Naive B cell (primary cell): Measurements from ENCODE around the gene HDHD5. TPM values are rescaled to one million over a fixed set of nuclear protein-coding genes. Genes with fewer than 3 reads are reported as not detected.

Experiments
- ATAC-seq, 2 donors: fragments of 150-1000 bp; cut with Tn5 transposase; 2 replicates each; pipeline ENCODE4 v1.10.0; 2021; ENCODE audit warnings: low read depth in 2 of 2, mild to moderate bottlenecking in 2 of 2, moderate library complexity in 2 of 2
- DNase-seq: peaks from one replicate; pipeline ENCODE4 v3.0.0; 2022
- H3K27ac Mint-ChIP-seq, 6 donors: one replicate each; pipeline ENCODE4 v1.8.0; 2020 to 2022; ENCODE audit warnings: mild to moderate bottlenecking in 6 of 6, mixed read lengths in 6 of 6, moderate library complexity in 5 of 6, inconsistent platforms in 2 of 6
- H3K27me3 Mint-ChIP-seq, 3 donors: one replicate each; pipeline ENCODE4 v1.8.0; 2021 to 2022; ENCODE audit warnings: mixed read lengths in 3 of 3, mild to moderate bottlenecking in 1 of 3
- H3K36me3 Mint-ChIP-seq, 2 donors: one replicate each; pipeline ENCODE4 v1.8.0; 2020 to 2022; ENCODE audit warnings: mixed read lengths in 2 of 2, inconsistent platforms in 1 of 2, mild to moderate bottlenecking in 1 of 2
- H3K4me1 Mint-ChIP-seq, 3 donors: one replicate each; pipeline ENCODE4 v1.8.0; 2020 to 2022; ENCODE audit warnings: mixed read lengths in 3 of 3, inconsistent platforms in 1 of 3, mild to moderate bottlenecking in 1 of 3, moderate library complexity in 1 of 3
- H3K4me3 Mint-ChIP-seq, 8 donors: one replicate each; pipeline ENCODE4 v1.8.0; 2020 to 2022; ENCODE audit warnings: mild to moderate bottlenecking in 8 of 8, mixed read lengths in 8 of 8, moderate library complexity in 8 of 8, inconsistent platforms in 2 of 8
- H3K9me3 Mint-ChIP-seq, 7 donors: one replicate each; pipeline ENCODE4 v1.8.0; 2020 to 2022; ENCODE audit warnings: mixed read lengths in 7 of 7, mild to moderate bottlenecking in 5 of 7, inconsistent platforms in 2 of 7, moderate library complexity in 1 of 7
- polyA plus RNA-seq, 6 donors: library from polyadenylated mRNA; unstranded; fragments of 300-500 nt; fragmentation: Illumina TruSeq; gene quantifications; one replicate each; pipeline ENCODE4 v1.2.3, GENCODE V29; 2021; ENCODE audit warnings: low read depth in 6 of 6

Gene HDHD5
- polyA plus RNA-seq, 6 donors from 2014 or later, result 32.4 to 60.6 (median 46.6) TPM

DNA sequence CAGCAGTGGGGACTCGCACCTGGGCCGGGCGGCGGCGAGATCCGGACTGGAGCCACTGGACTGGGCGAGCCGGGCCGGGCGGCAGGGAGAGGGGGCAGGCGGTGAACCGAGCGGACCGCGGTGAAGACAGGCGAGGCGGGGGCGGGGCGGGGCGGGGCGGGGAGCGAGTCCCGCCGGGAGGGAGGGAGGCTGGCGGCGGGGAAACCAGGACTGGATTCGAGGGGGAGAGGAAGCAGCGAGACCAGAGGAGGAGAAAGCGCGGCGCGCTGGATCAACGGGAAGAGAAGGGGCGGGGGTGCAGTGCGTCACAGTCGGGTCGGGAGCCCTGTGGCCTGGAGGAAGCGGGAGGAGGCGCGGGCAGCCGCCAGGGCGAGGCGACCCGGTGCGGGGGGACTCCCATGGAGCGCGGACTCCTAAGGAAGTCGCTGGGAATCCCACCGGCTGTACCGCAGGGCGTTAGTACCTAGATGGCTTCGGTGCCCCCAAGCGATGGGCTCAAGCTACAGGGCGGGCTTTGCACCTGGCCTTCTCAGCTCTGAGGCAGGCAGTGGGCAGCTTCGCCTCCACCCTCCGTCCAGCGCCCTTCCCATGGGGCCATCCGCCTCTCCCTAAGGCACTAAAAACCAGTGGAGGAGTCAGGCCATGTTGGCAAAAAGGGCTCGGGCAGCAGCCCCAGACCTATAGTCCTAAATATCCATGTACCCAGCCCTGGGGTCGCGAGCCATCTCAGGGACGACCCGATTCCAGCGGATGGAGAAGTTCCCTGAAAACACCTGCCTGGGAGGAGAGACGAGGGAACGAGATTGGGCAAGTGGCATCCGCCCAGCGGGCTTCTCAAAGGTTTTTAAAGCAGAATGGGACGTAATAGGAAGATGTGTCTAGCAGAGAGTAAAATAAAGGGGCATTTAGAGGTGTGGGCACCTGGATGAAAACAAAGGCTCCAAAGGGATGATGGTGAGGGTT, 37.6 kb downstream of the HDHD5 start, which contains the start of gene TMEM121B:
TMEM121B (minus strand) TSS at position 128 of the 963 bp plus-strand sequence. CDS start 233 bp downstream, outside the sequence.
- Mint-ChIP-seq H3K4me3 (peak within 1 kb of the TSS; percentile 37 to 87 (median 65)), H3K27me3 (peaks cover 29 to 59% (median 36%) of the 10 kb centered on the region in 3 donors), H3K4me1 (peaks cover 24 to 34% (median 25%) of the 10 kb centered on the region in 3 donors), H3K27ac (peak within 1 kb of the TSS in 1 of 6 donors; percentile 53), H3K9me3 (no peaks in the 10 kb centered on the region), H3K36me3 (peaks cover 0 to 4% of the 10 kb centered on the region in 2 donors)
- ATAC-seq (peak in 1 of 2 donors; percentile 12), DNase-seq (no peak)

DNA sequence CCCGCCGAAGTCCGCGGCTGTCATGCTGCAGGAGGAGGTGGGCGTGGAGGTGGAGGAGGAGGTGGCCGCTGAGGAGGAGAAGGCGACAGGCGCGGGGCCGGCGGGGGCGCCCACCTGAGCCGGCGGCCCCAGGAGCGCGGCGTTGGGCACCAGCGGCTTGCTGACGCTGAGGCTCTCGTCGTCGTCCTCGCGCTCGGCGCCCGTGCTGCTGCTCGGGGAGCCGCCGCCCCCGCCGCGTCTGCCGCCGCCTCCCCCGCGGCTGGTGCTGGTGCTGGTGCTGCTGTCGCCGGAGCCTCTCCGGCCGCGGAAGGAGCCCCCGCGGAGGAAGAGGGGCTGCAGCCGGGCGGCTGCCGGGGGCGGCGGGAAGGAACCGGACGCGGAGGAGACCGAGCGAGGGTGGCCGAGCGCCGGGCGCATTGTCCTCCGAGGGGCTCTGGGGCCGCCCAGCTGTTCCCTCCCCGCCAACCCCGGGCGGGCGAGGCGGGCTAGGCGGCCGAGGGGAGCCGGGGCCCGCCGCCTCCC, 38.3 kb downstream of the HDHD5 start:
- peak; percentile 38 to 43 for ATAC-seq
- peak; percentile 13 for DNase-seq
- peaks cover 29 to 63% (median 40%) of the 10 kb centered on the region in 3 donors for H3K27me3 Mint-ChIP-seq
- H3K9me3 Mint-ChIP-seq, result no peaks in the 10 kb centered on the region
- H3K4me1 Mint-ChIP-seq, result peaks cover 29 to 38% (median 32%) of the 10 kb centered on the region in 3 donors
- peaks cover 0 to 4% of the 10 kb centered on the region in 2 donors for H3K36me3 Mint-ChIP-seq
- peak overlapping the region in 2 of 8 donors; percentile 23 to 60 for H3K4me3 Mint-ChIP-seq
- H3K27ac Mint-ChIP-seq, result no peak overlapping the region

DNA sequence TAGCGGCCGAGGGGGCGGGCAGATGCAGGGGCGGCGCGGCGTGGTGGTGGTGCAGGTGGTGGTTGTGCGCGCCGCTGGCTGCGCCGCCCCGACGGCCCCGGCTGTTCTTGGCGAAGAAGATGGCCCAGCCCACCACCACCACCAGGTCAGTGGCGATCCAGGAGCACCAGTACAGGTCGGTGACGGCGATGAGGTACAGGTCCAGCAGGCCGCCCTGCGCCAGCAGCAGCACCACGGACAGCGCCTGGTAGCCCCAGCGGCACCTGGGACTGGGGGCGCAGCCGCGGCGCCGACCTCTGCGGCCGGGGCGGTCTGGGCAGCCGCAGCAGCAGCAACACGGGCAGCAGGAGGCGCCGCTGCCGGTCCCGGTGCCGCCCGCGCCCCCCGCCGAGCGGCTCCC, 38.8 kb downstream of the HDHD5 start:
- H3K4me1 Mint-ChIP-seq, result peaks cover 31 to 41% (median 32%) of the 10 kb centered on the region in 3 donors
- H3K4me3 Mint-ChIP-seq, result peak overlapping the region in 2 of 8 donors; percentile 23 to 60
- peaks cover 0 to 4% of the 10 kb centered on the region in 2 donors for H3K36me3 Mint-ChIP-seq
- H3K27me3 Mint-ChIP-seq, result peaks cover 29 to 63% (median 40%) of the 10 kb centered on the region in 3 donors
- no peaks in the 10 kb centered on the region for H3K9me3 Mint-ChIP-seq
- ATAC-seq (peak; percentile 66 to 73), DNase-seq (peak; percentile 38)
- H3K27ac Mint-ChIP-seq, result no peak overlapping the region

DNA sequence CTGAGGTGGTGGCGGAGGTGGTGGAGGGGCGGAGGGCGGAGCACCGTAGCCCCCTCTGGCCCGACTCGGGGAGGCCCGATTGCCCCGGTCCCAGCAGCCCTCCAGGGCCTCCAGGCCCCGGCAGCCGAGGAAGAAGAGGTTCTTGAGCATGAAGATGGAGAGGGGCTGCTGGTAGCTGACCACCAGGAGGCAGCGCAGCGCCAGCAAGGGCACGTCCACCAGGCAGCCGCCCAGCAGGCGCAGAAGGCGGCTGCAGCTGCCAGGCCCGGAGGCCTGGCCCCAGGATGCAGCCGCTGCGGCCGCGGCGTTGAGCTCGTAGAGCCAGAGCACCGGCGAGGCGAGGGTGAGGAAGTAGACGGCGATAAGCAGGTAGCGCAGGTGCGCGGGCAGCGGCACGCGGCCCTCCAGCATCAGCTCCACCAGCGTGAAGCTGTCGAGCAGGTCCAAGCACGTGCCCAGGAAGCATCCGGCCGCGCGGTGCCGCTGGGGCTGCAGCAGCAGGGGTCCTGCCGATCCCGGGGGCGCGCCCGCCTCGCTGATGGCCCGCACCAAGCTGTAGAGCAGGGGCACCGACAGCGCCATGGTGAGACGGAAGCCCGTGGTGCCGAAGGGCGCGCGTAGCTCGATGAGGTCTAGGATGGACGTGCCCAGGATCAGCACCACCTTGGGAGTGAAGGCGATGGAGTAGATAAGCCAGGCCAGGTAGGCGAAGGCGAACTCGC, 39.4 kb downstream of the HDHD5 start:
- peak in 1 of 2 donors; percentile 5 for ATAC-seq
- no peak for DNase-seq
- peaks cover 0 to under 1% of the 10 kb centered on the region in 2 donors for H3K36me3 Mint-ChIP-seq

DNA sequence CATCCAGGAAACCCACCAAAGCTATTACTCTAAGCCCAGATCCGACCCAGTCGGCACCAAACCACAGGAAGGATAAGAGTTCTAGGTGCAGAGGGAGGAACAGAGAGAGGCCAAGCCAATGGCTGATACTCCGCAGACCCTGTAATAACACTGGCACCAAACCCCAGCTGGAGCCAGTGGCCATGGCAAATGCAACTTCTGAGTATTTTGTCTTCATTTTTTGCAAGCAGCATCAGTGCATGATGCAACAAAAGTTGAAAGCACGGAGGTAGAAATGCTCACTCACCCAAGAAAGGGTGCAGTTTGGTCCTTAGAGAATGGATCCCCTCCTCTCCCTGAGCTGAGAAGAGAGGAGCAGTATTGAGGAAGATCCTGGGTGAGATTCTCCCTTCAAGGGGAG, 40.7 kb downstream of the HDHD5 start:
- Mint-ChIP-seq H3K27ac (no peak overlapping the region), H3K4me1 (peaks cover 31 to 43% (median 32%) of the 10 kb centered on the region in 3 donors)
- DNase-seq, result no peak

More for the DNA sequence above, 39.4 kb downstream of the HDHD5 start:
- Mint-ChIP-seq H3K4me1 (peaks cover 31 to 41% (median 32%) of the 10 kb centered on the region in 3 donors), H3K27me3 (peaks cover 26 to 63% (median 40%) of the 10 kb centered on the region in 3 donors), H3K27ac (no peak overlapping the region), H3K4me3 (peak overlapping the region in 6 of 8 donors; percentile 59 to 85 (median 63)), H3K9me3 (no peaks in the 10 kb centered on the region)

DNA sequence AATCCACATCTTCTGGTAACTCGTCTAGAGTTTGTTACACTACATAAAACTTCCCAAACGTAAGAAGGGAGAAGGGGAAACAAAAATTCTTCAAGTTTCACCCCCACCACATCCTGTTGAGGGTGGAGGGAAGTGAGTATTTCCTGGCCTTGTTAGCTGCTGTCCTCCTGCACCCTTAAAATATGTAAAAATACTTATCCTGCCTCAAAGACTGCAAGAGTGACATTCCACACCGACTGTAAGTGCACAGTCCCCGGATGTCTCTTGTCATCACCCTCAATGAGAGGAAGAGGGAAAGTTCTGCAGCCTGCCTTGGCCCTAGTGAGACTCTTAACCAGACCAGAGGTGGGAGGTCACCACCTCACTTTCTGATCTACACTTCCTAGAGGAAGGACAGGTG, 41.2 kb downstream of the HDHD5 start:
- no peak for DNase-seq
- Mint-ChIP-seq H3K36me3 (no peaks in the 10 kb centered on the region), H3K4me1 (peaks cover 31 to 45% (median 37%) of the 10 kb centered on the region in 3 donors), H3K27ac (no peak overlapping the region), H3K9me3 (no peaks in the 10 kb centered on the region), H3K4me3 (peak overlapping the region; percentile 22 to 87 (median 64)), H3K27me3 (peaks cover 25 to 55% (median 40%) of the 10 kb centered on the region in 3 donors)
- ATAC-seq, result peak in 1 of 2 donors; percentile 37

More for the DNA sequence above, 40.7 kb downstream of the HDHD5 start:
- H3K36me3 Mint-ChIP-seq, result no peaks in the 10 kb centered on the region
- H3K27me3 Mint-ChIP-seq, result peaks cover 25 to 60% (median 40%) of the 10 kb centered on the region in 3 donors
- ATAC-seq, result no peak
- H3K4me3 Mint-ChIP-seq, result peak overlapping the region; percentile 22 to 87 (median 64)
- H3K9me3 Mint-ChIP-seq, result no peaks in the 10 kb centered on the region

DNA sequence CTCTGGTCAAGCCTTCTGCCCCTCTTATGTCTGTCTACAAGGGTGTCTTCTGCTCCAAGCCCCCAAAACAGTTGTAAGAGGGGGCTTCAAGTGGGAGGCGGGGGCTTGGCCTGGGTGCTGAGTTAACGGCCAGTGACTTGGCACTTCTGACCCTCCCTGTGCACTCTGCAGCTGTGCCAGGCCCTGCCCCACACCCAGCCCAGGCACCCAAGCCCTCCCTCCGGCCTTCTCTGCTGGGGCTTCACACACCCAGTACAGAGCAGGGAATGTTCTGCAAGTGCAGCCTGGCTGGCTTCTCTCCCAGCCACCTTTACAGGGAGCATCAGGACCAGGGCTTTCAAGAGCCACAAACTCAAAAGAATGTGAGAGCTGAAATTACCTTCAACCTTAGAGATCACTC, 41.7 kb downstream of the HDHD5 start:
- Mint-ChIP-seq H3K4me1 (peaks cover 31 to 45% (median 39%) of the 10 kb centered on the region in 3 donors), H3K27ac (no peak overlapping the region), H3K4me3 (peak overlapping the region in 5 of 8 donors; percentile 30 to 87 (median 60)), H3K36me3 (no peaks in the 10 kb centered on the region), H3K9me3 (no peaks in the 10 kb centered on the region), H3K27me3 (peaks cover 21 to 50% (median 38%) of the 10 kb centered on the region in 3 donors)
- DNase-seq (no peak), ATAC-seq (no peak)

DNA sequence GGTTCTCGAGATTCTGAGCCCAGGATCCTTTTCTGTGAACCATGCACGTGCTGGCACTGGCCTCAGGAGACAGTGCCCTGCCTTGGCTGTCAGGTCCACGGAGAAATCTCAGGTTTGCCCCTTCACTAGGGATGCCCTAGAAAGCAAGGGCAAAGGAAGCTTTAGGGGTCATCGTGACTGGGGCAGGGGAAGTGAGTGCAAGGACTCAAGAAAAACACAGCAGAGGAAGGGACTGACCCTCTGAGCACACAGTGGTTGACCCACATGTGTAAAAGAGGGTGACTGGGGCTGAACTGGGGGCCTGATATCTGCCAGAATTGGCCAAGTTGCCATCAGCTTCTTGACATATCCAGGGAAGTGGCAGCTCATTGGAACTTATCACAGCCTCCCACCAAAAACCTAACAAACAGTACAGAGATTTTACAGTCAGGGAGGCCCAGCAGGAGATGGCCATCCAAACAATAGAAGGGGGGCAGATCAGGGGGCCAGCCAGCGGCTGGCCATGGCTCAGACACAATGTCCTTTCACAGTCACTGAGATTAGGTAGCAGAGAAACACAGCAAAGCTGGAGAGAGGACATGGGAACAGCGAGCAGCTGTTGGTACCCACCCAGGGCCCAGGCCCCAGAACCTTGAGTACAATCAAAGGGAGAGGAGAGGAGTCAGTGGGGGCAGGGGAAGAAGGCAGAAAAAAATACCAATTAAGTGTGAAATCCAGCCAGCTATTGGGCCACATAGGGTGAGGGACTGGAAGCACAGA, 42.3 kb downstream of the HDHD5 start:
- Mint-ChIP-seq H3K9me3 (no peaks in the 10 kb centered on the region), H3K4me3 (peak overlapping the region in 3 of 8 donors; percentile 5 to 45 (median 45)), H3K36me3 (no peaks in the 10 kb centered on the region), H3K27ac (peak overlapping the region in 2 of 6 donors; percentile 44 to 67), H3K4me1 (peaks cover 31 to 43% (median 42%) of the 10 kb centered on the region in 3 donors), H3K27me3 (peaks cover 16 to 44% (median 31%) of the 10 kb centered on the region in 3 donors)
- ATAC-seq, result no peak
- no peak for DNase-seq

DNA sequence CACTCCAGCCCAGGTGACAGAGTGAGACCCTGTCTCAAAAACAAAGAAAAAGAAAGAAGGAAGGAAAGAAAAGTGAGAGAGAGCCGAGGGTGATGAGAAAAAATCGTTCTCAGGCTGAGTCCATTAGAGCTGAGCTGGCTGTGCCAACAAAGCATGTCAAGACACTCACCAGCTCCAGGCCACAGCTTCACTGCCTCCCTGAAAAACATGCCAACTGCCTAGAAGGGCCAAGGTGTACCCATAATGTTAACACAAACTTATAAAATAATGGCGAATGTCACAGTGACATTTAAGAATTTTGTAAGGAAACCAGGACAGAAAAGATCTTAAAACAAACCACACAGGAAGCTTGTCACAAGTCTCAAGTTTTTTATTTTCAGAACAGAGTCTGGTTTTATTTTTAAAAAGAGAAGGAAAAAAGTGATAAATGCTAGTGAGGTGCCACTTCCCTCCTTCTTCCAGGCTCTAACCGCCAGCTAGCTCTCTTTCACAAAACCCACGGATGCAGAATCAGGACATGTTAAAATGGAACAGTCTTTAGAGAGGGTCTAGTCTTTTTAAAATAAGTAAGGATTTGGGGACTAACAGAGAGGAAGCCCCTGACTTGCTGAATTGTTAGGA, 43.0 kb downstream of the HDHD5 start:
- H3K9me3 Mint-ChIP-seq, result no peaks in the 10 kb centered on the region
- peaks cover 14 to 38% (median 27%) of the 10 kb centered on the region in 3 donors for H3K27me3 Mint-ChIP-seq
- no peak overlapping the region for H3K4me3 Mint-ChIP-seq
- peaks cover 31 to 43% (median 37%) of the 10 kb centered on the region in 3 donors for H3K4me1 Mint-ChIP-seq
- no peak for ATAC-seq
- no peaks in the 10 kb centered on the region for H3K36me3 Mint-ChIP-seq
- H3K27ac Mint-ChIP-seq, result peak overlapping the region in 1 of 6 donors; percentile 26
- DNase-seq, result no peak

DNA sequence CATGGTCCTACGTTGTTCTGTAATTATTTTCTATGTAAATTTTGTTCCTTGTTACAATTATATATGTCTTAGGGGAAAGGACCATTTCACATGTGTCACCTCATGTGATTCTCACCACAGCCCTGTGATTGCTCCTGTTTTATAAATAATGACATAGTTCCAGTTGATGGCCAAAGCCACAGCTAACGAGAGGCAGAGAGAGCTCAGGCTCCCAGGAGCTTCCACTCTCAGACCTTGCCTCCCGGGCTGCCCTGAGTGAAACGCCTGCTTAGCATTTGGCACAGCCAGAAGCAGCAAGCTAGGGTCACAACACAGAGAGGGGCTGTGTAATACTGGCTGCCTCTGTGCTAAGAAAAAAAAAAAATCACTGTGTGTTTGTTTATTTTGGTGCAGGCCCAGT, 43.8 kb downstream of the HDHD5 start:
- Mint-ChIP-seq H3K36me3 (no peaks in the 10 kb centered on the region), H3K27ac (no peak overlapping the region), H3K9me3 (no peaks in the 10 kb centered on the region), H3K4me3 (no peak overlapping the region), H3K27me3 (peaks cover 14 to 38% (median 27%) of the 10 kb centered on the region in 3 donors), H3K4me1 (peaks cover 35 to 43% (median 37%) of the 10 kb centered on the region in 3 donors)
- DNase-seq (no peak), ATAC-seq (no peak)

DNA sequence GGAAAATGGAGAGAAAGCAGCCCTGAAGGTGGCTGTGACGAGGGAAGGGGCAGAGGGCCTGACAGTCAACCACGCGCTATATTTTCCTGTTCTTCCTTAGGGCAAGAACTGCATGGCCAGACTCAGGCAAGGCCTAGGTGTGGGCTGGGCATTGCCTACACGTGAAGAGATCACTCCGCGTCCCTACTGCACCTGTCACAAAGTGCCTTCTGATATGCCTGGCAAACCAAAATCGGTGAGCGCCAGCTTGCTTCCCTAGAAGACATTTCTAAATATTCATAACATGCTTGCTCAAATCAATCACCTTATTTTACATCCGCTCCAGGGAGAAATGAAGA, 44.2 kb downstream of the HDHD5 start:
- H3K36me3 Mint-ChIP-seq, result no peaks in the 10 kb centered on the region
- DNase-seq (no peak), ATAC-seq (no peak)
- H3K27me3 Mint-ChIP-seq, result peaks cover 14 to 34% (median 27%) of the 10 kb centered on the region in 3 donors
- no peak overlapping the region for H3K4me3 Mint-ChIP-seq
- no peak overlapping the region for H3K27ac Mint-ChIP-seq
- H3K4me1 Mint-ChIP-seq, result peaks cover 35 to 43% (median 37%) of the 10 kb centered on the region in 3 donors
- no peaks in the 10 kb centered on the region for H3K9me3 Mint-ChIP-seq
